DOHH2 (cell line): ENCODE data around the gene KCNA3.

ENCODE experiments used
- H3F3A ChIP-seq: fragments of 200-600 bp; sonication (generic), shearing (Covaris generic); 2 replicates; pipeline ENCODE4 v1.6.0; 2016; ENCODE audit warnings: antibody characterized with exemption, mild to moderate bottlenecking; ENCODE audit not compliant: control insufficient read depth, insufficient read depth
- H3K27ac ChIP-seq: fragments of 200-600 bp; sonication (generic); 2 replicates; pipeline ENCODE4 v1.5.1; 2014; ENCODE audit warnings: low read depth, mild to moderate bottlenecking, low read length, moderate library complexity
- H3K27me3 ChIP-seq: fragments of 200-600 bp; sonication (generic); 2 replicates; pipeline ENCODE4 v1.6.1; 2014; ENCODE audit warnings: mild to moderate bottlenecking, low read length, mixed read lengths; ENCODE audit not compliant: control insufficient read depth
- H3K36me3 ChIP-seq: fragments of 200-600 bp; sonication (generic); 2 replicates; pipeline ENCODE4 v1.6.1; 2014; ENCODE audit warnings: mild to moderate bottlenecking, low read length, moderate library complexity, mixed read lengths; ENCODE audit not compliant: control insufficient read depth
- H3K4me1 ChIP-seq: fragments of 200-600 bp; sonication (generic); 2 replicates; pipeline ENCODE4 v1.6.1; 2014; ENCODE audit warnings: mild to moderate bottlenecking, low read length, mixed read lengths; ENCODE audit not compliant: control insufficient read depth
- H3K4me2 ChIP-seq: fragments of 200-600 bp; sonication (generic); 2 replicates; pipeline ENCODE4 v1.6.0; 2014; ENCODE audit warnings: mild to moderate bottlenecking, low read length, moderate library complexity
- H3K4me3 ChIP-seq: fragments of 200-600 bp; sonication (generic); 2 replicates; pipeline ENCODE4 v1.5.1; 2014; ENCODE audit warnings: mild to moderate bottlenecking, low read length, mixed read lengths
- H3K79me2 ChIP-seq: fragments of 200-600 bp; sonication (generic); 2 replicates; pipeline ENCODE4 v1.6.1; 2014; ENCODE audit warnings: mild to moderate bottlenecking, low read length, mixed read lengths; ENCODE audit not compliant: control insufficient read depth
- H3K9me2 ChIP-seq: fragments of 200-600 bp; sonication (generic); replicated peaks from 2 replicates; pipeline ENCODE4 v1.6.1; 2014; ENCODE audit warnings: mild to moderate bottlenecking, low read length, mixed read lengths; ENCODE audit not compliant: control insufficient read depth
- H3K9me3 ChIP-seq: fragments of 200-600 bp; sonication (generic); 2 replicates; pipeline ENCODE4 v1.6.1; 2014; ENCODE audit warnings: antibody characterized with exemption, low read length, mixed read lengths; ENCODE audit not compliant: control insufficient read depth, insufficient read depth
- H4K20me1 ChIP-seq: fragments of 200-600 bp; sonication (generic); 2 replicates; pipeline ENCODE4 v1.6.0; 2014; ENCODE audit warnings: low read depth, mild to moderate bottlenecking, antibody characterized with exemption, low read length, moderate library complexity; ENCODE audit not compliant: control insufficient read depth, insufficient read depth
- CTCF ChIP-seq: fragments of 200-600 bp; sonication (generic); IDR thresholded peaks from one replicate; pipeline ENCODE4 v1.5.1; 2014; ENCODE audit warnings: antibody characterized with exemption, mild to moderate bottlenecking, low read depth, low read length; ENCODE audit not compliant: poor library complexity, severe bottlenecking
- EZH2phosphoT487 ChIP-seq: fragments of 200-600 bp; sonication (generic); IDR thresholded peaks from 2 replicates; pipeline ENCODE4 v1.6.1; 2017; ENCODE audit warnings: borderline replicate concordance, mild to moderate bottlenecking, antibody characterized with exemption, low read length, moderate library complexity, mixed read lengths

The KCNA3 gene

GRCh38 chr1:110647254-110647891, 27.4 kb downstream of the KCNA3 start:
- Histone ChIP-seq H3K36me3 (no peaks in the 10 kb centered on the region), H3K4me1 (peaks cover 21% of the 10 kb centered on the region), H3K4me2 (peak overlapping the region; percentile 16; the same call in 1 of the 2 replicates), H3K9me3 (no peaks in the 10 kb centered on the region), H3K27me3 (no peaks in the 10 kb centered on the region), H3F3A (no peaks in the 10 kb centered on the region), H3K9me2 (no peaks in the 10 kb centered on the region), H3K79me2 (no peaks in the 10 kb centered on the region), H3K27ac (no peak overlapping the region), H4K20me1 (no peaks in the 10 kb centered on the region), H3K4me3 (no peak overlapping the region)
- TF ChIP-seq EZH2phosphoT487 (no peak), CTCF (no peak)

- Histone ChIP-seq H3K27me3 (no peaks in the 10 kb centered on the region), H3K4me2 (no peak overlapping the region), H3K79me2 (no peaks in the 10 kb centered on the region), H3K27ac (no peak overlapping the region), H3F3A (no peaks in the 10 kb centered on the region), H4K20me1 (no peaks in the 10 kb centered on the region), H3K4me1 (peaks cover 24% of the 10 kb centered on the region), H3K36me3 (no peaks in the 10 kb centered on the region), H3K9me2 (no peaks in the 10 kb centered on the region), H3K4me3 (no peak overlapping the region), H3K9me3 (no peaks in the 10 kb centered on the region)
- no peak for TF ChIP-seq EZH2phosphoT487
- TF ChIP-seq CTCF, result no peak
Observed at GRCh38 chr1:110645821-110646735, 28.7 kb downstream of the KCNA3 start.

GRCh38 chr1:110645211-110645610, 29.5 kb downstream of the KCNA3 start:
- no peak overlapping the region for H3K27ac ChIP-seq
- no peaks in the 10 kb centered on the region for H3K9me3 ChIP-seq
- no peaks in the 10 kb centered on the region for H4K20me1 ChIP-seq
- TF ChIP-seq EZH2phosphoT487 (no peak), CTCF (no peak)
- H3K4me1 ChIP-seq, result peaks cover 24% of the 10 kb centered on the region
- H3K79me2 ChIP-seq, result no peaks in the 10 kb centered on the region
- H3F3A ChIP-seq, result no peaks in the 10 kb centered on the region
- no peak overlapping the region for H3K4me2 ChIP-seq
- H3K9me2 ChIP-seq, result no peaks in the 10 kb centered on the region
- no peak overlapping the region for H3K4me3 ChIP-seq
- H3K36me3 ChIP-seq, result no peaks in the 10 kb centered on the region
- no peaks in the 10 kb centered on the region for H3K27me3 ChIP-seq
